ENCODE data around the gene AGFG2. TPM values are rescaled to one million over a fixed set of nuclear protein-coding genes. Genes with fewer than 3 reads are reported as not detected.

The AGFG2 gene
- total and polyA plus RNA-seq, 10 of the 15 experiments (the other 5 are each of a cell fraction or from before 2014, with no cell fraction given): 0.90 to 71.5 (median 25.4) TPM

DNA sequence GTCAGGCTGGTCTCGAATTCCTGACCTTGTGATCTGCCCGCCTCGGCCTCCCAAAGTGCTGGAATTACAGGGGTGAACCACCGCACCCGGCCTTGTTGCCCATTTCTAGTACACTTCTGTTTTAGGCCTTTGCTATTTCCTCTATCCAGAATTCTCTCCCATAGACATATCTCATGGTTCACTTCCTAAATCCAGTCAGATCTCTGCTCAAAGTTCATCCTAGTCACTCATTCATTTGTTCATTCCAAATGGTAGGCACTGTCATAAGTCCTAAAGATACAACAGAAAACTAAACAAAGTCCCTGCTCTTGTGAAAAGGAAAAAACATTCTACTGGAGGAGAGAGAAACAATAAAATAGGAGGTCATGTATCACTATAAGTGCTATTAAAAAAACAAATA is 71.0 kb downstream of the AGFG2 start:
- CTCF ChIA-PET: interaction anchor here (0.8 to 1.0 kb wide), 2 partner anchors 82 to 83 kb away, joined by 3 read pairs; no protein-coding TSS in a partner anchor
- BruUV-seq (replicated peaks): no TSS peak
- 44% methylated on average over 5 of the region's 5 CpGs for WGBS (ENCODE audit: insufficient coverage, insufficient replicate concordance, low lambda C conversion rate, missing lambda C conversion rate)

More for the DNA sequence above, 71.0 kb downstream of the AGFG2 start:
- POLR2A ChIA-PET: no interaction called here
- peaks cover 3 to 5% of the 10 kb centered on the region in 2 experiments; a peak in 3 of 4 replicates for H3K27me3 ChIP-seq (replicated peaks in 1 of 2; ENCODE audit: control insufficient read depth in 2 of 2, insufficient read depth in 2 of 2, low read length in 1 of 2)
- no peak overlapping the region for H3K9ac ChIP-seq (ENCODE audit: control insufficient read depth, insufficient read depth, low read length)
- H3K79me2 ChIP-seq (ENCODE audit: control insufficient read depth, insufficient read depth, low read length): no peaks in the 10 kb centered on the region
- in situ Hi-C loops (cut with MboI) (no loop called here), intact Hi-C loops (cut with micrococcal nuclease; ENCODE audit: unreplicated experiment) (loop anchor here (5.0 kb wide), 1 partner anchor 87 kb away; no protein-coding TSS in a partner anchor)
- no peaks in the 10 kb centered on the region for H3K36me3 ChIP-seq (ENCODE audit: control insufficient read depth in 2 of 2, insufficient read depth in 2 of 2, low read length in 1 of 2)
- H3K4me3 ChIP-seq: no peak overlapping the region
- H3K4me1 ChIP-seq (ENCODE audit: control insufficient read depth, insufficient read depth, low read length): peaks cover 10% of the 10 kb centered on the region
- H2AFZ ChIP-seq (ENCODE audit: control insufficient read depth, low read depth, low read length): no peak overlapping the region
- FAIRE-seq (no peak), DNase-seq (ENCODE audit: low read depth, low spot score) (no peak), ATAC-seq (no peak)
- H3K27ac ChIP-seq (ENCODE audit: control insufficient read depth, insufficient read depth): no peak overlapping the region
- no peak overlapping the region for H3K4me2 ChIP-seq (ENCODE audit: control insufficient read depth, insufficient read depth)
- SMC1A ChIA-PET (ENCODE audit: uncharacterized antibody, unreplicated experiment): no interaction called here
- no peak for TF ChIP-seq EP300 (IDR thresholded peaks at IDR 0.05; ENCODE audit: borderline replicate concordance in 1 of 2, control insufficient read depth in 1 of 2, low read depth in 2 of 2, low read length in 2 of 2)
- TF ChIP-seq, protein P1, sequence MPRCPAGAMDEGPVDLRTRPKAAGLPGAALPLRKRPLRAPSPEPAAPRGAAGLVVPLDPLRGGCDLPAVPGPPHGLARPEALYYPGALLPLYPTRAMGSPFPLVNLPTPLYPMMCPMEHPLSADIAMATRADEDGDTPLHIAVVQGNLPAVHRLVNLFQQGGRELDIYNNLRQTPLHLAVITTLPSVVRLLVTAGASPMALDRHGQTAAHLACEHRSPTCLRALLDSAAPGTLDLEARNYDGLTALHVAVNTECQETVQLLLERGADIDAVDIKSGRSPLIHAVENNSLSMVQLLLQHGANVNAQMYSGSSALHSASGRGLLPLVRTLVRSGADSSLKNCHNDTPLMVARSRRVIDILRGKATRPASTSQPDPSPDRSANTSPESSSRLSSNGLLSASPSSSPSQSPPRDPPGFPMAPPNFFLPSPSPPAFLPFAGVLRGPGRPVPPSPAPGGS (IDR thresholded peaks at IDR 0.05; ENCODE audit: borderline replicate concordance, insufficient read depth, low read depth, low read length, poor library complexity, severe bottlenecking): no peak
- no peaks in the 10 kb centered on the region for H3K9me3 ChIP-seq (replicated peaks; ENCODE audit: control insufficient read depth, insufficient read depth, low read length)
- RAD21 ChIA-PET (ENCODE audit: unreplicated experiment): no interaction called here
- no peaks in the 10 kb centered on the region for H4K20me1 ChIP-seq (ENCODE audit: control insufficient read depth, insufficient read depth)

All from GM12878 (cell line).